Measurements from ENCODE around the gene C2orf76.

Gene C2orf76

DNA sequence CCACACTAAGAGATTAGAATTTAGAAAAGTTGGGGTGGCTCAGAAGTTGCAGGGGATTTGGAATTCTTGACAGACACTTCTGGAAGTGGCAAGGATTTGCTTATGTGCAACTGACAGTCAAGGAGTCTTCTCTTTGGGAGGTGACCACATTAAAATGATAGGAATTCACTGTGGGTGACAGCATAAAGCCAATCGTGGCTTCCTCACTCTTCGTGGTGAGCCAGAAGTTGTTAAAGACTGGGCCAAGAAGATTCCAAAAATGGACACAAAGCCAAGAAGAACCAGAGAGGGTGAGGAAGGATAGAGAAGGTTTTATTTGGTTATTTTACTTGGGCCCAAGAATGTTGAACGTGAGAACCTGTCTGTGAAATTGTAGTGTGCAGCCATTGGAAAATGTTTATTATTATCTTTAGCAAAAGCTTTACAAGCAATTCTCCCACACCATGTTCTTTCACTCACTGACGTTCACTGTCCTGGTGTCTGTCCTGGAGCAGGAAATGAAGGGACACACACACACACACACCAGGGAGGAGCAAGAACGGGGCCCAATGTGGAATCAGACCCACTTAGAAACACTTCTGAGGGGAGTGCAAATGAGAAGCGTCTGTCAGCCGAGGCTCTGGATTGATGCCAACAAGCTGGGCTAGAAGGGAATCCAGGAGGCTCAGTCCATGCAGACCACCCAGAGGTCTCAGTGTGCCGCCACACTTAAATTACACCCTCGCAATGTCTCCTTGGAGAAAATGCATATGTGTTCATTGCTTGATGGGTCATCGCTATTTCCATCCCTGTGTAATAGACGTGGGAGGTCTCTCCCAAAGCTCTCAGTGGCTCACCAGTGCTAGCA is 105.8 kb downstream of the C2orf76 start:
- TF ChIP-seq EZH2 (optimal IDR thresholded peaks at IDR 0.05; ENCODE audit: low read depth, low read length) = no peak
- TF ChIP-seq EZH2phosphoT487 (IDR thresholded peaks at IDR 0.05; ENCODE audit: low read length) = no peak
- TF ChIP-seq, protein P1, sequence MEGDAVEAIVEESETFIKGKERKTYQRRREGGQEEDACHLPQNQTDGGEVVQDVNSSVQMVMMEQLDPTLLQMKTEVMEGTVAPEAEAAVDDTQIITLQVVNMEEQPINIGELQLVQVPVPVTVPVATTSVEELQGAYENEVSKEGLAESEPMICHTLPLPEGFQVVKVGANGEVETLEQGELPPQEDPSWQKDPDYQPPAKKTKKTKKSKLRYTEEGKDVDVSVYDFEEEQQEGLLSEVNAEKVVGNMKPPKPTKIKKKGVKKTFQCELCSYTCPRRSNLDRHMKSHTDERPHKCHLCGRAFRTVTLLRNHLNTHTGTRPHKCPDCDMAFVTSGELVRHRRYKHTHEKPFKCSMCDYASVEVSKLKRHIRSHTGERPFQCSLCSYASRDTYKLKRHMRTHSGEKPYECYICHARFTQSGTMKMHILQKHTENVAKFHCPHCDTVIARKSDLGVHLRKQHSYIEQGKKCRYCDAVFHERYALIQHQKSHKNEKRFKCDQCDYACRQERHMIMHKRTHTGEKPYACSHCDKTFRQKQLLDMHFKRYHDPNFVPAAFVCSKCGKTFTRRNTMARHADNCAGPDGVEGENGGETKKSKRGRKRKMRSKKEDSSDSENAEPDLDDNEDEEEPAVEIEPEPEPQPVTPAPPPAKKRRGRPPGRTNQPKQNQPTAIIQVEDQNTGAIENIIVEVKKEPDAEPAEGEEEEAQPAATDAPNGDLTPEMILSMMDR (IDR thresholded peaks at IDR 0.05; ENCODE audit: low read length) = no peak

DNA sequence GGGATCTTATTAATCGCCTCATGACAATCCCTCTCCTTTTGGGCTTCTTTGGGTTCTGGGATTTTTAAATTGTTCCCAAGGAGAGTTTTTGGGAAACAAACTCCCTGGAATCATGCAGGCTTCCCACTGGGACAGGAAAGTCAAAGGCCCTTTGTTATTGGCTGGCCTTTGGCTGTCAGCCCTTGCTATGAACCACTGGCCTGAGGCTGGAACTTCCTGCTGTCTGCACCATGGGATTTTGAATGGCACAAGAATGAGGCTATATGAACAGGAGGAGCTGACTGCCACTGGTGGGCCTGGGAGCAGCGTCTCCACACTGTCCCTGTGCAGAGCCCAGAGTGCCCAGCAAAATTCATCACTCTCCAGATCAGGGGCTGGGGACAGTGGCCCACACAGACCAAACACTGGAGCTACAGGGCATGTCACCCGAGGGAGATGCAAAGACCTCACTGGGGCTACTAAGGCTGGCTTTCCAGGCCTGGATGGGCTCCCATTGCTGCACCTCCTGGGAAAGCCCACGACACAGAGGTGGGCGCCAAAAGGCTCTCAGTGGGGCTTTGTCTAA is 107.3 kb downstream of the C2orf76 start:
- Histone ChIP-seq H3K4me3 (ENCODE audit: low read length) (no peak overlapping the region), H4K20me1 (ENCODE audit: insufficient read depth, low read length) (no peaks in the 10 kb centered on the region), H3K9me2 (replicated peaks; ENCODE audit: insufficient read depth, low read length) (no peaks in the 10 kb centered on the region), H3K4me2 (ENCODE audit: low read depth, low read length) (no peak overlapping the region), H3K79me2 (ENCODE audit: low read length) (no peaks in the 10 kb centered on the region), H3K9me3 (replicated peaks; ENCODE audit: insufficient read depth, low read length) (no peaks in the 10 kb centered on the region), H3K9ac (ENCODE audit: low read length) (no peak overlapping the region), H2AFZ (ENCODE audit: low read length) (no peak overlapping the region), H3K4me1 (ENCODE audit: low read length) (no peaks in the 10 kb centered on the region), H3K27ac (ENCODE audit: low read length) (no peak overlapping the region), H3K27me3 (replicated peaks; ENCODE audit: insufficient read depth, low read length) (no peaks in the 10 kb centered on the region), H3F3A (ENCODE audit: insufficient read depth, low read length) (no peaks in the 10 kb centered on the region), H3K36me3 (replicated peaks; ENCODE audit: insufficient read depth, low read length) (no peaks in the 10 kb centered on the region)
- TF ChIP-seq, protein P1 (IDR thresholded peaks at IDR 0.05; ENCODE audit: low read length) = no peak
- no peak for DNase-seq

More for the DNA sequence above, 105.8 kb downstream of the C2orf76 start:
- H3K4me1 ChIP-seq (ENCODE audit: low read length) = no peaks in the 10 kb centered on the region
- H3K4me2 ChIP-seq (ENCODE audit: low read depth, low read length) = no peak overlapping the region
- DNase-seq = no peak
- H3K79me2 ChIP-seq (ENCODE audit: low read length) = no peaks in the 10 kb centered on the region
- no peaks in the 10 kb centered on the region for H3K27me3 ChIP-seq (replicated peaks; ENCODE audit: insufficient read depth, low read length)
- H3K27ac ChIP-seq (ENCODE audit: low read length) = no peak overlapping the region
- no peaks in the 10 kb centered on the region for H3K36me3 ChIP-seq (replicated peaks; ENCODE audit: insufficient read depth, low read length)
- H3K9me2 ChIP-seq (replicated peaks; ENCODE audit: insufficient read depth, low read length) = no peaks in the 10 kb centered on the region
- H3K9ac ChIP-seq (ENCODE audit: low read length) = no peak overlapping the region
- no peaks in the 10 kb centered on the region for H3K9me3 ChIP-seq (replicated peaks; ENCODE audit: insufficient read depth, low read length)
- no peak overlapping the region for H2AFZ ChIP-seq (ENCODE audit: low read length)
- no peak overlapping the region for H3K4me3 ChIP-seq (ENCODE audit: low read length)
- H4K20me1 ChIP-seq (ENCODE audit: insufficient read depth, low read length) = no peaks in the 10 kb centered on the region
- no peaks in the 10 kb centered on the region for H3F3A ChIP-seq (ENCODE audit: insufficient read depth, low read length)

DNA sequence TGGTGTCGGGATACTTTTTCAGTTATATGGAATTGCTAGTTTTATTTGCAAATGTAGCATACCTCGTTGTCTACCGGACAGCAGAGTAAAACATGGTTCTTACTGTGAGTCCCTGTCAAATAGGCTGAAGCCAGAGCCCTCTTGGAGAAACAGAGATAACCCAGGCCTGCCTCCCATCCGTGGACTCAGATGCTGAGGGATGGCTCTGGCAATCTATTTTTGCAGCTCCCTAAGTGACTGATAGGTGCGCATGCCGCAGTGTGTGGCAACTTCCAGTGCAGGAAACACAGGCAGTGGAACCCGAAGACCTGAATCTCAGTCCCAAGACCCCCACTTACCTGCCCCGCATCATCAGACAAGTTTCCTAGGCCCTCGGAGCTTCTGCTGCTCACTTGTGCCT is 109.4 kb downstream of the C2orf76 start:
- no peaks in the 10 kb centered on the region for H3K79me2 ChIP-seq (ENCODE audit: low read length)
- H3K27me3 ChIP-seq (replicated peaks; ENCODE audit: insufficient read depth, low read length) = no peaks in the 10 kb centered on the region
- no peaks in the 10 kb centered on the region for H3K9me3 ChIP-seq (replicated peaks; ENCODE audit: insufficient read depth, low read length)
- H3K4me2 ChIP-seq (ENCODE audit: low read depth, low read length) = no peak overlapping the region
- no peak overlapping the region for H3K9ac ChIP-seq (ENCODE audit: low read length)
- no peaks in the 10 kb centered on the region for H3K9me2 ChIP-seq (replicated peaks; ENCODE audit: insufficient read depth, low read length)
- H3K4me1 ChIP-seq (ENCODE audit: low read length) = no peaks in the 10 kb centered on the region
- no peak overlapping the region for H2AFZ ChIP-seq (ENCODE audit: low read length)
- H3K36me3 ChIP-seq (replicated peaks; ENCODE audit: insufficient read depth, low read length) = no peaks in the 10 kb centered on the region
- DNase-seq = no peak
- TF ChIP-seq EZH2phosphoT487 (IDR thresholded peaks at IDR 0.05; ENCODE audit: low read length) (no peak), EZH2 (optimal IDR thresholded peaks at IDR 0.05; ENCODE audit: low read depth, low read length) (no peak)
- TF ChIP-seq, protein P1 (IDR thresholded peaks at IDR 0.05; ENCODE audit: low read length) = no peak
- H3F3A ChIP-seq (ENCODE audit: insufficient read depth, low read length) = no peaks in the 10 kb centered on the region
- H3K27ac ChIP-seq (ENCODE audit: low read length) = no peak overlapping the region
- H4K20me1 ChIP-seq (ENCODE audit: insufficient read depth, low read length) = no peaks in the 10 kb centered on the region
- H3K4me3 ChIP-seq (ENCODE audit: low read length) = no peak overlapping the region
